LNCaP clone FGC (cell line): ENCODE results near the gene DNAH10.

ENCODE experiments used
- DNase-seq: peaks from one replicate; pipeline ENCODE4 v3.0.0-alpha.2; 2011; ENCODE audit warnings: low read depth
- H3K4me3 ChIP-seq: 2 replicates; pipeline ENCODE4 v1.5.1; 2011; ENCODE audit warnings: mild to moderate bottlenecking, low read depth, low read length, control low read depth
- CTCF ChIP-seq: IDR thresholded peaks from 2 replicates; pipeline ENCODE4 v1.5.1; 2012; ENCODE audit warnings: mild to moderate bottlenecking; ENCODE audit not compliant: control insufficient read depth, insufficient read depth; ENCODE audit errors: extremely low read depth

DNAH10 gene

DNA sequence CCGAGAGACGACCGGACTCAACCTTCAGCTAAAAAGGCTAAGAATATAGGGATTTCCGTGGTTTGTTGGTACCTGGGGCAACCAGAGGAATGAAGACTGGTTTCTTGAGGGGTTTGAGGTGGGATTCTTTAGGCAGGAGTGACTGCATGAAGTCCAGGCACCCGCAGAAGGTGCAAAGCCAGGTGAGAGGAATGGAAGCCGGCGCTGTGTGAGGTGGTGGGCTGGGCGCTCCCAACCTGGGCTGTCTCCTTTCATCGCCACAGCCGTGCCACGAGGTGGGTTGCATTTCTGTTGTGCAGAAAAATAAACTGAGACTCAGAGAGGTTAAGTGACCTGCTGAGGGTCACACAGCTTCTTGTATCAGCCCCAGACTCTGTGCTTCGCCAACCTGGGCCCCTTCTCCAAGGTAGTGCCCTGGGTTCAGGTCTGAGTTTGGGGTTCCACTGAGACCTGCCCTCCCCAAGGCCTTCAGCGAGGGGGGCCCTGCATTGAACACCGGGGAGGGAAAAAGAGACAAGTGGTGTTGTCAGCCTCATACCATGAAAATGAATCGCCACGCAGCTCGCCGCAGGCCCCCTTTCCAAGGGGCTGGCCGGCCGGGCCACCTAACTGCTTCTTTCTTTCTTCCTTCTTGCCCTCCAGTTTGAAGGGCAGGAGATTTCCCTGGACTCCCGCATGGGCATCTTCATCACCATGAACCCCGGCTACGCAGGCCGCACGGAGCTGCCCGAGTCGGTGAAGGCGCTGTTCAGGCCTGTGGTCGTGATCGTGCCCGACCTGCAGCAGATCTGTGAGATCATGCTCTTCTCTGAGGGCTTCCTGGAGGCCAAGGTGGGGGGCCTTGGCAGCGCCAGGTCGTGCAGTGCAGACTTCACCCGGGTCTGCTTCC lies 88.4 kb downstream of the DNAH10 start:
- no peak for TF ChIP-seq CTCF
- DNase-seq: no peak
- no peak overlapping the region for H3K4me3 ChIP-seq

GRCh38 chr12:123853396-123854070 lies 91.4 kb downstream of the DNAH10 start:
- TF ChIP-seq CTCF: no peak
- no peak overlapping the region for H3K4me3 ChIP-seq
- no peak for DNase-seq

GRCh38 chr12:123854232-123854631 lies 92.1 kb downstream of the DNAH10 start:
- DNase-seq: no peak
- no peak overlapping the region for H3K4me3 ChIP-seq
- no peak for TF ChIP-seq CTCF

DNA sequence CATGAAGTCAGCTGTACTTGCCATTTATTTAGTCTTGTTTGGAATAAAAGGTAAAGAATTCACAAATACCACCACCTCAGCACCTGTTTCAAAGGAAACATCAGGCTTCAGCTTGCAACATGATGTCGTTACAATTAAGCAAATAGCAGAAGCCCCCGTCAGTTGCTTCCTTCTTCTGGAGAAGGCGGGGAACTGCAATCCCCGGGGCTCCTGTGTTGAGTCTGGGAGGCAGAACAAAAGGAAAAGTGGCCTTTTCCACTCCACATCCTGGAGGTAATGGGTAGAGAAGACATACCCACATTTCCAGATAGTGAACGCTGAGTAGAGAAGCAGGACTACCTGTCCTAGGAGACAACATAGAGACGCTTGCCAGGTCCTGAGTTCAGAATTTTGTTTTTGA lies 92.8 kb downstream of the DNAH10 start:
- DNase-seq: no peak
- TF ChIP-seq CTCF: no peak

GRCh38 chr12:123856681-123857080 lies 94.6 kb downstream of the DNAH10 start:
- DNase-seq: no peak
- no peak overlapping the region for H3K4me3 ChIP-seq
- TF ChIP-seq CTCF: no peak

More for the DNA sequence above, 92.8 kb downstream of the DNAH10 start:
- H3K4me3 ChIP-seq: no peak overlapping the region

DNA sequence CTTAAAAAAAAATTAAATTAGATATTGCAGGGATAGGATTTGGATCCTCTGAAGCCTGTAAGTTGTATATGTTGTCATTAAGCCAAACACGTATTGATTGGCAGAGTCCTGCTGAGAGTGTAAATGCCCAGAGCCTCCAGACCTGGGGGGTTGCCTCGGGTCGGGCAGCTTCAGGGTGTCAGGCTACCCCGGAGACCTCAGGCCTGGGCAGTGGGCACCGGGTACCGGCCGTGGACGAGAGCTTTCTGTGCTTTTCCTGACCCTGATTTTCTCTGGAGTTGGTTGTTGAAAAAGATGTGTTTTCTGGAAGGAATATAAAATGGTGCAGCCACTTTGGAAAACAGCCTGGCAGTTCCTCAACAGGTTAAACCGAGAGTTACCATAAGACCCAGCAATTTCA lies 96.1 kb downstream of the DNAH10 start:
- no peak for TF ChIP-seq CTCF
- no peak overlapping the region for H3K4me3 ChIP-seq
- no peak for DNase-seq
